ENCODE measurements around the gene TLR6. TPM values are rescaled to one million over a fixed set of nuclear protein-coding genes. Genes with fewer than 3 reads are reported as not detected.

Gene TLR6
- total RNA-seq, 2 experiments from 2014 or later = 1.6 to 2.0 TPM

DNA sequence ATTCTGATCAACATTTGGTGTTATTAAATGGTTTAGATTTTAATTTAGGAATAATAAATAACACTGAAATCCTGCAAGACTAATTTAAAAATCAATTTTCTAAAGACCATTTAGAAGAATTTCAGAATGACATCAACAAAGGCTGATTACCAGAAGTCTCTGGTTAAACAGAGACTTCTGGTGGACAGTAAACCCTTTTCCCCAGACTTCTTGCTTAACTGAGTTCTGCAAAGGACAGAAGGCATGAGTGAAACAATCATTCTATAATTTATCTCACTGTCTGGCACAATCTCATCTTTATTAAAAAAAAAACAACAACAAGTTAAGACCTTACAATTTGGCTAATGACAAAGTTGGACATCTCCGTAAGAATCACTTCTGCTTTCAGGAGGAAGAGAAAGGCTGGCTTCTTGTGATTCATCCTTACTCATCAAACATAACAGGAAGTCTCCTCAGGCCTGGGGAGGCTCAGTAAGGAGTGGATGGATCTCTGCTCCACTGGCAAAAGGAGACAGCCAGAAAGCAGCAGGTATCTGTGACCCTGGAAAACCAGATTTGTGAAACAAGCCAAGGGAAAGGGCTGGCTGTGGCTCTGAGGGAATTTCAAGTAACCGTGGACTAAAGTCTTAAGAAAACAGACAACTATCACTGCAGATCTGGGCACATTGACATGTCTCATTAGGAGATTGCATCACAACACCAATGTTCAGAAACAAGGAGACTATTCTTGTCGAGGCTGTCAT lies 908 bp upstream of the TLR6 start:
- Mint-ChIP-seq H3K4me3 (peak overlapping the region; percentile 79), H3K36me3 (ENCODE audit: low read depth) (no peaks in the 10 kb centered on the region), H3K27me3 (peaks cover 3% of the 10 kb centered on the region), H3K4me1 (ENCODE audit: low read depth) (peaks cover 28% of the 10 kb centered on the region), H3K9me3 (no peaks in the 10 kb centered on the region), H3K27ac (peak overlapping the region; percentile 80)
- TF ChIP-seq, protein P1, sequence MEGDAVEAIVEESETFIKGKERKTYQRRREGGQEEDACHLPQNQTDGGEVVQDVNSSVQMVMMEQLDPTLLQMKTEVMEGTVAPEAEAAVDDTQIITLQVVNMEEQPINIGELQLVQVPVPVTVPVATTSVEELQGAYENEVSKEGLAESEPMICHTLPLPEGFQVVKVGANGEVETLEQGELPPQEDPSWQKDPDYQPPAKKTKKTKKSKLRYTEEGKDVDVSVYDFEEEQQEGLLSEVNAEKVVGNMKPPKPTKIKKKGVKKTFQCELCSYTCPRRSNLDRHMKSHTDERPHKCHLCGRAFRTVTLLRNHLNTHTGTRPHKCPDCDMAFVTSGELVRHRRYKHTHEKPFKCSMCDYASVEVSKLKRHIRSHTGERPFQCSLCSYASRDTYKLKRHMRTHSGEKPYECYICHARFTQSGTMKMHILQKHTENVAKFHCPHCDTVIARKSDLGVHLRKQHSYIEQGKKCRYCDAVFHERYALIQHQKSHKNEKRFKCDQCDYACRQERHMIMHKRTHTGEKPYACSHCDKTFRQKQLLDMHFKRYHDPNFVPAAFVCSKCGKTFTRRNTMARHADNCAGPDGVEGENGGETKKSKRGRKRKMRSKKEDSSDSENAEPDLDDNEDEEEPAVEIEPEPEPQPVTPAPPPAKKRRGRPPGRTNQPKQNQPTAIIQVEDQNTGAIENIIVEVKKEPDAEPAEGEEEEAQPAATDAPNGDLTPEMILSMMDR (IDR thresholded peaks at IDR 0.05) = no peak
- ATAC-seq (peak; percentile 76), DNase-seq (peak; percentile 47)
- intact Hi-C loops (cut with micrococcal nuclease) = loop anchor here (2.0 kb wide), 1 partner anchor 99 kb away; no protein-coding TSS in a partner anchor
- ChIA-PET CTCF (interaction anchor here (0.7 to 4.5 kb wide), 7 partner anchors 10 to 98 kb away, joined by 3 to 70 read pairs (median 5); partner anchors contain the start of genes TLR1 and TLR10), POLR2A (no interaction called here)

DNA sequence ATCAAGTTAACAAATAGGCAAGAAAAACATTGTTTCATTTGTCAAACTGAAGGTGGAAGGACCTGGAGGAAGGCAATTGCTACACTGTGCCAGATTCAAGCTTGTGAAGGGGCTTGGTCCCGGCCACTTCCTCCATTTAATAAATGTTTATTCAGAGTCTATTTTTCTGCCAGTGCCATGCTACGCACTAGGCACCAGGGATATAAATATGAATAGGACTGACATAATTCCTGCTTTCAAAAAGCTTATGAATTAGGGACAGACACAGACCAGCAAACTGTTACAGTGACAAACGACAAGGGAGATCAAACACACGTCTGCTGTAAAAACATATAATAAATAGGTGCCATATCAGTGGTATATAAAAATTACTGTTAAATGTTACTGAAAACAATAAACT lies 571 bp downstream of the TLR6 start:
- peak; percentile 22 for ATAC-seq
- ChIA-PET POLR2A (interaction anchor here (1.0 kb wide), 1 partner anchor 17 kb away, joined by 5 read pairs; no protein-coding TSS in a partner anchor), CTCF (interaction anchor here (0.7 to 4.5 kb wide), 15 partner anchors 11 to 536 kb away, joined by 3 to 70 read pairs (median 3); partner anchors contain the start of genes FAM114A1, TLR1 and TLR10)

DNA sequence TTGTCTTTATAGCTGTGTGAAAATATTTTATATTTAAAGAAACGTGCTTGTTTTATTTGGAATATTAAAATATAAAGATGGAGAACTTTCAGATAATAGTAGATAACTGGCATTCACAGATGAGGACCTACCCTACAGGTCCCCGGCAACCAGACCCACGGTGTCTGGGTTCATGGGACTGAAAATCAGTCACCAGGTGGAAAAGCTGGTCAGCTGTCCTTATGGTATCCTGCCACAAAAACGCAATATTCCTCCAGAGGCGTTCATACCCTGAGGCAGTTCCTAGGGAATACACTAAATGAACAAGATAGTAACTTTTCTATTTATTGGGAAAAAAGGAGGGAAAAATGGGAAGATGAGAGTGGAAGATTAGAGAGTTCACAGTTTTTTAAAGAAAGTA lies 1.2 kb downstream of the TLR6 start:
- POLR2A ChIA-PET = interaction anchor here (1.0 kb wide), 1 partner anchor 17 kb away, joined by 5 read pairs; no protein-coding TSS in a partner anchor
- peak overlapping the region; percentile 79 for H3K4me3 Mint-ChIP-seq
- H3K27me3 Mint-ChIP-seq = no peaks in the 10 kb centered on the region
- ATAC-seq (no peak), DNase-seq (no peak)
- CTCF ChIA-PET = interaction anchor here (0.7 to 4.5 kb wide), 15 partner anchors 12 to 536 kb away, joined by 3 to 70 read pairs (median 3); partner anchors contain the start of genes FAM114A1, TLR1 and TLR10
- intact Hi-C loops (cut with micrococcal nuclease) = no loop called here
- peaks cover under 1% of the 10 kb centered on the region for H3K9me3 Mint-ChIP-seq
- no peaks in the 10 kb centered on the region for H3K36me3 Mint-ChIP-seq (ENCODE audit: low read depth)
- TF ChIP-seq, protein P1 (IDR thresholded peaks at IDR 0.05) = no peak
- peak overlapping the region; percentile 80 for H3K27ac Mint-ChIP-seq
- peaks cover 28% of the 10 kb centered on the region for H3K4me1 Mint-ChIP-seq (ENCODE audit: low read depth)

More for the DNA sequence above, 571 bp downstream of the TLR6 start:
- DNase-seq = peak; percentile 24
- Mint-ChIP-seq H3K27ac (peak overlapping the region; percentile 80), H3K9me3 (no peaks in the 10 kb centered on the region), H3K27me3 (no peaks in the 10 kb centered on the region), H3K4me1 (ENCODE audit: low read depth) (peaks cover 28% of the 10 kb centered on the region), H3K4me3 (peak overlapping the region; percentile 79), H3K36me3 (ENCODE audit: low read depth) (no peaks in the 10 kb centered on the region)
- TF ChIP-seq, protein P1 (IDR thresholded peaks at IDR 0.05) = no peak
- intact Hi-C loops (cut with micrococcal nuclease) = loop anchor here (2.0 kb wide), 1 partner anchor 97 kb away; no protein-coding TSS in a partner anchor

DNA sequence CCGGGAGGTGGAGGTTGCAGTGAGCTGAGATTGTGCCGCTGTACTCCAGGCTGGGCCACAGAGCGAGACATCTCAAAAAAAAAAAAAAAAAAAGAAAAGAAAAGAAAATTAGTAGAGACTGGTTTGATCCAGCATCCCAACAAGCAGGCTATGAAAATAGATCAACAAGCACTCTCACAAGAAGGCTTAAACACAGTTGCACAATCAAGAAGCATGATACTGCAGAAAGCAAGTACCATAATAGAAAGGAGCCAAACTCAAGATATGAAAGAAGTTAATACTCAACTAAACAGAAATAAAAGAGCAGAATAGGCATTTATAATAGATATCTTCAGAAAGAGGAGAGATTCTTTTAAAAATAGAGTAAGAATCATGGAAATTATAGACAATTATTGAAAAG lies 10.6 kb downstream of the TLR6 start:
- ATAC-seq = no peak
- no peaks in the 10 kb centered on the region for H3K36me3 Mint-ChIP-seq (ENCODE audit: low read depth)
- no peak overlapping the region for H3K4me3 Mint-ChIP-seq
- DNase-seq = no peak
- no peak overlapping the region for H3K27ac Mint-ChIP-seq
- peaks cover 14% of the 10 kb centered on the region for H3K9me3 Mint-ChIP-seq
- intact Hi-C loops (cut with micrococcal nuclease) = no loop called here
- no peaks in the 10 kb centered on the region for H3K4me1 Mint-ChIP-seq (ENCODE audit: low read depth)
- POLR2A ChIA-PET = no interaction called here
- CTCF ChIA-PET = interaction anchor here (1.1 kb wide), 2 partner anchors 15 to 43 kb away, joined by 3 to 4 read pairs; no protein-coding TSS in a partner anchor
- TF ChIP-seq, protein P1 (IDR thresholded peaks at IDR 0.05) = no peak
- no peaks in the 10 kb centered on the region for H3K27me3 Mint-ChIP-seq

DNA sequence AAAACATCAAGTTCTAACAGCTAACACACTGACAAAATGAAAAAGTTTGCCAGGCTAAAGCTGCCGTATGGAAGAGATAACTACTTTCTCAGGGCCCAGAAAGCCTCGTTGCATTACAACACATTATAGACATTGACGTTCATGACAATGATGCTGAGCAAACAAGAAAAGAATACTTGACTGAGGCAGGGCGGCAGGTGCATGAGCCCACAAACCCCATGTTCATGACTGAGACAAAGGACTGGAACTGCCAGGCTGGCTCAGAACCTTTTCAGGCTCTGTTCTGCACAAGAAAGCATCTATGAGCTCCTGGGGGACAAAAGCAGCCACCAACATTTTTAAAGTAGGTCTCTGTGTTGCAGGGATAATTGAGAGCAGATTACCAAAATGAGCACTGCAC lies 13.6 kb downstream of the TLR6 start:
- Mint-ChIP-seq H3K4me1 (ENCODE audit: low read depth) (peaks cover 7% of the 10 kb centered on the region), H3K27ac (no peak overlapping the region), H3K27me3 (no peaks in the 10 kb centered on the region), H3K4me3 (no peak overlapping the region), H3K36me3 (ENCODE audit: low read depth) (no peaks in the 10 kb centered on the region), H3K9me3 (no peaks in the 10 kb centered on the region)
- no peak for ATAC-seq
- no peak for DNase-seq
- CTCF ChIA-PET = interaction anchor here (0.9 to 3.2 kb wide), 4 partner anchors 11 to 83 kb away, joined by 3 to 14 read pairs (median 5); no protein-coding TSS in a partner anchor
- intact Hi-C loops (cut with micrococcal nuclease) = no loop called here
- POLR2A ChIA-PET = no interaction called here
- TF ChIP-seq, protein P1 (IDR thresholded peaks at IDR 0.05) = no peak

All from activated CD8-positive, alpha-beta T cell treated with anti-CD3 and anti-CD28 coated beads for 36 hours (primary cell).